Coronary artery (tissue), 2 donors: ENCODE measurements around the gene SIGLEC10.

Source experiments
- DNase-seq: peaks from one replicate; pipeline ENCODE4 v3.0.0-alpha.2; 2017; ENCODE audit warnings: low spot score
- H3K27ac ChIP-seq, 2 donors: fragments of 200-600 bp; sonication (generic); one replicate each; pipeline ENCODE4 v1.5.1; 2016 to 2019
- H3K4me3 ChIP-seq: fragments of 200-600 bp; sonication (generic); 2 replicates; pipeline ENCODE4 v1.5.1; 2016; ENCODE audit warnings: mild to moderate bottlenecking, moderate library complexity
- TF ChIP-seq, protein P1 (sequence below): fragments of 200-600 bp; sonication (generic); IDR thresholded peaks from one replicate; pipeline ENCODE4 v1.5.1; 2019; ENCODE audit warnings: antibody characterized with exemption

The SIGLEC10 gene

DNA sequence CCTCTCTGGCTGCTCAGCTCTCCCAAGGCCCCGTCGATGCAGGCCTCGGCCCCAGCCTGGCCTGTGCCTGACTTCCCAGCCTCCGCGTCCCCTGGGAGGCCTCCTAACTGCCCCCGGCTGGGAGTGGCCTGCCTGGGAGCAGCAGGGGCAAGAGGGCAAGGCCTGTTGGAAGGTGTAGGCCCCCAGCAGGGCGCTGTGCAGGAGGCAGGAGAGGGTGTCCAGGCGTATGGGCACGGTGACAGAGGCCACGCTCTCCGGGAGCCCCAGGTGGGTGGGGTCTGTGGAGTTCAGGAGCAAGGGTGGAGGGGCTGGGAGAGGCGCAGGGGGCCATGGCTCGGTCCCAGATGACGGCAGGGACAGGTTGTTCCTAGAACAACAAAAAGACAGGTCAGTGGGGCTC, 28.3 kb downstream of the SIGLEC10 start:
- TF ChIP-seq, protein P1, sequence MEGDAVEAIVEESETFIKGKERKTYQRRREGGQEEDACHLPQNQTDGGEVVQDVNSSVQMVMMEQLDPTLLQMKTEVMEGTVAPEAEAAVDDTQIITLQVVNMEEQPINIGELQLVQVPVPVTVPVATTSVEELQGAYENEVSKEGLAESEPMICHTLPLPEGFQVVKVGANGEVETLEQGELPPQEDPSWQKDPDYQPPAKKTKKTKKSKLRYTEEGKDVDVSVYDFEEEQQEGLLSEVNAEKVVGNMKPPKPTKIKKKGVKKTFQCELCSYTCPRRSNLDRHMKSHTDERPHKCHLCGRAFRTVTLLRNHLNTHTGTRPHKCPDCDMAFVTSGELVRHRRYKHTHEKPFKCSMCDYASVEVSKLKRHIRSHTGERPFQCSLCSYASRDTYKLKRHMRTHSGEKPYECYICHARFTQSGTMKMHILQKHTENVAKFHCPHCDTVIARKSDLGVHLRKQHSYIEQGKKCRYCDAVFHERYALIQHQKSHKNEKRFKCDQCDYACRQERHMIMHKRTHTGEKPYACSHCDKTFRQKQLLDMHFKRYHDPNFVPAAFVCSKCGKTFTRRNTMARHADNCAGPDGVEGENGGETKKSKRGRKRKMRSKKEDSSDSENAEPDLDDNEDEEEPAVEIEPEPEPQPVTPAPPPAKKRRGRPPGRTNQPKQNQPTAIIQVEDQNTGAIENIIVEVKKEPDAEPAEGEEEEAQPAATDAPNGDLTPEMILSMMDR, result no peak
- H3K27ac ChIP-seq, result no peak overlapping the region
- no peak for DNase-seq

GRCh38 chr19:51387924-51388389, 29.5 kb downstream of the SIGLEC10 start, which contains the start of gene LIM2:
TSS of gene LIM2 (minus strand) at chr19:51387974. CDS start at chr19:51387443, 531 bp downstream.
- Histone ChIP-seq H3K4me3 (no peak within 1 kb of the TSS), H3K27ac (no peak within 1 kb of the TSS)
- TF ChIP-seq, protein P1, result no peak
- DNase-seq, result no peak

More for the DNA sequence above, 28.3 kb downstream of the SIGLEC10 start:
- H3K4me3 ChIP-seq, result no peak overlapping the region

- TF ChIP-seq, protein P1, result no peak
- DNase-seq, result no peak
- H3K27ac ChIP-seq, result no peak overlapping the region
- H3K4me3 ChIP-seq, result no peak overlapping the region
Measured at GRCh38 chr19:51386882-51387520, 30.4 kb downstream of the SIGLEC10 start.

DNA sequence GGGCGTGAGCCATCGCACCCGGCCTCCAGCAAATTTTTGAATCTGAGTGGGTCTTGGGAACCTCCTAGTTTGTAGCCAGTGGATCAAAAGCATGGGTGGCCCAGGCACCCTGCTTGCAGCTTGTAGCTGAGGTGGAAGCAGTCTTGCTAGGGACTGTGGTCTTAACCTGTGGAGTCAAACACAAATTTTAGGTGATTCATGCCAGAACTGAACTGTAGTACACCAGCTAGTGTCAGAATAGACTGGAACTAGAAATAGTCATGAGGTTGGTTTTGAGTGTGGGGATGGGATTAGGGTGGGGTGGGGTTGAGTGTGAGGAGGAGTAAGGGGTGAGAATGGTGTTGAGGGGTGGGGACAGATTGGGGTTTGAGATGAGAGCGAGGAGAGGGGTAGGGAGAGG, 35.4 kb downstream of the SIGLEC10 start:
- no peak overlapping the region for H3K27ac ChIP-seq
- TF ChIP-seq, protein P1, result no peak
- DNase-seq, result no peak

GRCh38 chr19:51380379-51380778, 37.1 kb downstream of the SIGLEC10 start:
- TF ChIP-seq, protein P1, result no peak
- no peak for DNase-seq
- Histone ChIP-seq H3K4me3 (no peak overlapping the region), H3K27ac (no peak overlapping the region)

More for the DNA sequence above, 35.4 kb downstream of the SIGLEC10 start:
- no peak overlapping the region for H3K4me3 ChIP-seq

GRCh38 chr19:51377422-51377821, 40.0 kb downstream of the SIGLEC10 start:
- Histone ChIP-seq H3K4me3 (no peak overlapping the region), H3K27ac (no peak overlapping the region)
- DNase-seq, result no peak
- TF ChIP-seq, protein P1, result no peak
